PC-9 (cell line): ENCODE data around the gene BCL2. TPM values are rescaled to one million over a fixed set of nuclear protein-coding genes. Genes with fewer than 3 reads are reported as not detected.

Experiments used
- BruUV-seq: library from RNA; stranded (reverse); fragments of 400-500 nt; replicated peaks from 2 replicates; lab custom pipeline; 2021; lab: Mats Ljungman, UMichigan
- CTCF ChIA-PET: fragments of 300-600 bp; sonication (Branson Sonifier 250); formaldehyde crosslinking; loops from one replicate; lab custom pipeline; 2022; ENCODE audit warnings: antibody characterized with exemption; lab: Charles Lee
- POLR2A ChIA-PET: fragments of 300-600 bp; sonication (Branson Sonifier 250); formaldehyde crosslinking; loops from one replicate; lab custom pipeline; 2022; ENCODE audit warnings: antibody characterized with exemption; ENCODE audit not compliant: unreplicated experiment; lab: Charles Lee
- DNase-seq, 2 experiments: peaks; one replicate each; pipeline versions ENCODE4 v3.0.0 to v3.0.0-alpha.2; 2015 to 2022; ENCODE audit warnings: mixed read lengths in 1 of 2
- H2AFZ ChIP-seq: fragments of 200-600 bp; sonication (generic); 2 replicates; pipeline ENCODE4 v1.8.1; 2017; ENCODE audit warnings: antibody characterized with exemption
- H3F3A ChIP-seq: fragments of 200-600 bp; sonication (generic); 2 replicates; pipeline ENCODE4 v1.8.1; 2017; ENCODE audit warnings: antibody characterized with exemption, mild to moderate bottlenecking, low read depth; ENCODE audit not compliant: insufficient read depth
- H3K27ac ChIP-seq: fragments of 200-600 bp; sonication (generic); 2 replicates; pipeline ENCODE4 v1.6.1; 2016; ENCODE audit warnings: mixed run types
- H3K27me3 ChIP-seq: fragments of 200-600 bp; sonication (generic); 2 replicates; pipeline ENCODE4 v1.6.1; 2016; ENCODE audit warnings: low read depth, mixed run types; ENCODE audit not compliant: insufficient read depth
- H3K36me3 ChIP-seq: fragments of 200-600 bp; sonication (generic); 2 replicates; pipeline ENCODE4 v1.6.1; 2016; ENCODE audit warnings: low read depth, mixed run types
- H3K4me1 ChIP-seq: fragments of 200-600 bp; sonication (generic); replicated peaks from 2 replicates; pipeline ENCODE4 v1.6.1; 2016; ENCODE audit warnings: mixed run types; ENCODE audit not compliant: insufficient read depth
- H3K4me2 ChIP-seq: fragments of 200-600 bp; sonication (generic); 2 replicates; pipeline ENCODE4 v1.6.1; 2017; ENCODE audit warnings: mixed run types
- H3K4me3 ChIP-seq: fragments of 200-600 bp; sonication (generic); 2 replicates; pipeline ENCODE4 v1.6.1; 2016; ENCODE audit warnings: mixed run types
- H3K79me2 ChIP-seq: fragments of 200-600 bp; sonication (generic); 2 replicates; pipeline ENCODE4 v1.6.1; 2017; ENCODE audit warnings: low read depth, mixed run types
- H3K9me2 ChIP-seq: fragments of 200-600 bp; sonication (generic); 2 replicates; pipeline ENCODE4 v1.8.1; 2017; ENCODE audit warnings: mild to moderate bottlenecking; ENCODE audit not compliant: insufficient read depth
- H3K9me3 ChIP-seq: fragments of 200-600 bp; sonication (generic); 2 replicates; pipeline ENCODE4 v1.8.1; 2016; ENCODE audit warnings: low read depth; ENCODE audit not compliant: insufficient read depth
- H4K20me1 ChIP-seq: fragments of 200-600 bp; sonication (generic); 2 replicates; pipeline ENCODE4 v1.8.1; 2017; ENCODE audit not compliant: insufficient read depth
- CTCF ChIP-seq: fragments of 200-600 bp; sonication (generic); conservative IDR thresholded peaks from 2 replicates; pipeline ENCODE4 v1.6.1; 2017; ENCODE audit warnings: mixed run types, antibody characterized with exemption, mild to moderate bottlenecking, moderate library complexity
- EZH2 ChIP-seq: fragments of 200-600 bp; sonication (generic); IDR thresholded peaks from 2 replicates; pipeline ENCODE4 v1.8.0; 2017; ENCODE audit warnings: antibody characterized with exemption, low read depth
- intact Hi-C: fragments of 100-400 bp; cut with micrococcal nuclease; formaldehyde crosslinking; loops from one replicate; pipeline ENCODE4 v1.10.0; 2022; ENCODE audit not compliant: unreplicated experiment
- total RNA-seq: library from RNA; stranded (reverse); gene quantifications from 2 replicates; pipeline ENCODE4 v1.2.3, GENCODE V29; 2021

Gene BCL2
- total RNA-seq, 1 experiment from 2014 or later = 2.0 TPM

DNA sequence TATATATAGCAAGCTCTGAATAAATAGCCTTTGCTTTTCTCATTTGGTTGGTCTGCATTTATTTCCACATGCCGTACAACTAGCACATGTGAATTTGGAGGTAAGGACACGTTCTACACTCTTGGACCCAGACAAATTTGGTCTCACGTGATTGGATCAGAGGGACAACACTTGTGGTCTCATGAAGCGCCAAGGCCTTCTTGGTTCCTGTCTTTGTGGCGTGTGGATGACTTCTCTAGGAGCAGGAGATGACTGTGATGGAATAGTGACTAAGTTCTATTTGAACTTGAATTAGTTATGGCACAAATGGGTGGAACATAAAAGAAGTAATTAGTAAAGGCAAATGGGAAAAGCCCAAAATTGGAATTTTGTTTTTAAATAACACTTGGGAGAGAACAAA is 206.9 kb downstream of the BCL2 start:
- H3K9me2 ChIP-seq = 0 out of 2 replicates have a peak, but pooled peaks cover 6% of the 10 kb centered on the region
- ChIA-PET CTCF (no interaction called here), POLR2A (no interaction called here)
- H3K4me1 ChIP-seq = no peaks in the 10 kb centered on the region
- H3F3A ChIP-seq = no peaks in the 10 kb centered on the region
- no peak for DNase-seq
- no peaks in the 10 kb centered on the region for H3K79me2 ChIP-seq
- H3K4me2 ChIP-seq = no peak overlapping the region
- H3K27me3 ChIP-seq = no peaks in the 10 kb centered on the region
- H3K9me3 ChIP-seq = no peaks in the 10 kb centered on the region
- TF ChIP-seq EZH2 = no peak
- TF ChIP-seq CTCF = no peak
- H3K36me3 ChIP-seq = no peaks in the 10 kb centered on the region
- no peak overlapping the region for H2AFZ ChIP-seq
- BruUV-seq = no TSS peak
- no peak overlapping the region for H3K4me3 ChIP-seq
- no peak overlapping the region for H3K27ac ChIP-seq
- H4K20me1 ChIP-seq = no peaks in the 10 kb centered on the region
- intact Hi-C loops = no loop called here

GRCh38 chr18:63111671-63112402 is 207.7 kb downstream of the BCL2 start:
- CTCF ChIA-PET = no interaction called here

GRCh38 chr18:63109802-63110201 is 209.8 kb downstream of the BCL2 start:
- CTCF ChIA-PET = no interaction called here
- Histone ChIP-seq H3K36me3 (no peaks in the 10 kb centered on the region), H4K20me1 (no peaks in the 10 kb centered on the region), H3K27me3 (no peaks in the 10 kb centered on the region), H3K79me2 (no peaks in the 10 kb centered on the region), H3F3A (no peaks in the 10 kb centered on the region), H3K4me1 (no peaks in the 10 kb centered on the region), H3K4me2 (no peak overlapping the region), H3K9me2 (0 out of 2 replicates have a peak, but pooled peaks cover 6% of the 10 kb centered on the region), H3K27ac (no peak overlapping the region), H3K9me3 (no peaks in the 10 kb centered on the region), H2AFZ (no peak overlapping the region), H3K4me3 (no peak overlapping the region)
- DNase-seq = no peak
- intact Hi-C loops = no loop called here
- TF ChIP-seq CTCF (no peak), EZH2 (no peak)
- POLR2A ChIA-PET = no interaction called here
- BruUV-seq = no TSS peak

More at GRCh38 chr18:63111671-63112402, 207.7 kb downstream of the BCL2 start:
- Histone ChIP-seq H4K20me1 (no peaks in the 10 kb centered on the region), H3K4me3 (no peak overlapping the region), H3F3A (no peaks in the 10 kb centered on the region), H3K27me3 (no peaks in the 10 kb centered on the region), H3K27ac (no peak overlapping the region), H3K9me2 (0 out of 2 replicates have a peak, but pooled peaks cover 6% of the 10 kb centered on the region), H3K79me2 (no peaks in the 10 kb centered on the region), H3K9me3 (no peaks in the 10 kb centered on the region), H3K4me1 (no peaks in the 10 kb centered on the region), H3K36me3 (no peaks in the 10 kb centered on the region), H2AFZ (no peak overlapping the region), H3K4me2 (no peak overlapping the region)
- POLR2A ChIA-PET = no interaction called here
- no peak for DNase-seq
- intact Hi-C loops = no loop called here
- TF ChIP-seq EZH2 = no peak
- no peak for TF ChIP-seq CTCF
- BruUV-seq = no TSS peak
